Measurements from ENCODE around the gene MNX1. TPM values are rescaled to one million over a fixed set of nuclear protein-coding genes. Genes with fewer than 3 reads are reported as not detected.

The MNX1 gene
- total RNA-seq, 4 donors from 2014 or later: not detected

GRCh38 chr7:157013101-157013500 lies 2.6 kb upstream of the MNX1 start:
- Histone ChIP-seq H3K27me3 (peaks cover 0 to 98% (median 70%) of the 10 kb centered on the region in 4 donors), H3K4me3 (no peak overlapping the region), H3K4me1 (peaks cover 7 to 40% (median 29%) of the 10 kb centered on the region in 4 donors), H3K9me3 (no peaks in the 10 kb centered on the region), H3K36me3 (no peaks in the 10 kb centered on the region), H3K27ac (replicated peaks in 1 of 4) (no peak overlapping the region)
- intact Hi-C loops (cut with DNase I): no loop called here
- DNase-seq (ENCODE audit: extremely low spot score): no peak
- no peak for TF ChIP-seq EP300 (IDR thresholded peaks at IDR 0.05)
- TF ChIP-seq POLR2AphosphoS5 (IDR thresholded peaks at IDR 0.05): no peak

GRCh38 chr7:157012113-157012547 lies 1.7 kb upstream of the MNX1 start:
- Histone ChIP-seq H3K9me3 (no peaks in the 10 kb centered on the region), H3K4me3 (no peak overlapping the region), H3K27ac (replicated peaks in 1 of 4) (no peak overlapping the region), H3K4me1 (peaks cover 6 to 32% (median 27%) of the 10 kb centered on the region in 4 donors), H3K27me3 (peaks cover 0 to 98% (median 66%) of the 10 kb centered on the region in 4 donors), H3K36me3 (no peaks in the 10 kb centered on the region)
- DNase-seq (ENCODE audit: extremely low spot score): no peak
- 11% methylated on average over 10 of the region's 10 CpGs for WGBS
- TF ChIP-seq EP300 (IDR thresholded peaks at IDR 0.05): no peak
- TF ChIP-seq POLR2A (IDR thresholded peaks at IDR 0.05; ENCODE audit: low read depth): no peak
- TF ChIP-seq CTCF (IDR thresholded peaks at IDR 0.05): no peak
- no peak for TF ChIP-seq POLR2AphosphoS5 (IDR thresholded peaks at IDR 0.05)
- intact Hi-C loops (cut with DNase I): no loop called here

DNA sequence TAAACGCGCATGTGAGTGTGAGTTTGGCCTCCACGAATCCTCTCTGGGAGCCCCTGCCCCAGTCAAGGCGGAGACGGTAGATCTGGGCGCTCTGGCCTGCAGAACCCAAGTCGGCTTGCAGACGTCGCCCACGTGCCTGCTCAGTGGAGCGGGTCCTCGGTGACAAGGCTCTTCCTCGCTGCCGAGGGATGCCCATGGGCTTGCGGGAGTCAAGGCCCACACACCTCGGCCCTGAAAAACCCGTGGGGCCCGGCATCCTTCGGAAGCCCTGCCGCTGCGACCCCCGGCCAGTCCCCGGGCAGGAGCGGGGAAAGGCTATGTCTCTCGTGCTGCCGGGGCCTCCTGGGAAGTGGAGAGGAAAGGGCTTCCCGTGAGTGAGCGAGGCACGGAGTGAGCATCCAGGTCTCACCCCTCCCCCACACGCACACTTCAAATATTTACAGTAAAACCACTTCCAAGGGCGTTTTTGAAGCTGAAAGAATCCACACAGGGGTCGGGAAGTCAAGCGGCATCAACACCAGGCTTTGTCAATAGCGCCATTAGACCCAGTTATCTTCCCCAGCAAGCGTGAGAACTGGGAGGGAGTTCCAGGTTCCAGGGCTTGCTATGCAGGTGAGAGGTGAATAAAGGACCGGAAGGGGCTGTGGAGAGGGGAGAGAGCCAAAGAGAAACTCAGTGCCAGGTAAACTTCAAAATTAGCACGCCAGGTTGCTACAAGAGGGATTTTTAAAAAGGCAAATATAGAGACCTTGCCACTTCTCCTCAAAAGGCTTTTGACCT lies 1.1 kb upstream of the MNX1 start:
- DNase-seq (ENCODE audit: extremely low spot score): no peak
- Histone ChIP-seq H3K27ac (replicated peaks in 1 of 4) (no peak overlapping the region), H3K4me1 (peaks cover 6 to 33% (median 27%) of the 10 kb centered on the region in 4 donors), H3K36me3 (no peaks in the 10 kb centered on the region), H3K9me3 (no peaks in the 10 kb centered on the region), H3K4me3 (peak overlapping the region; percentile 54 to 63 (median 56)), H3K27me3 (peaks cover 0 to 98% (median 67%) of the 10 kb centered on the region in 4 donors)
- 1% methylated on average over 25 of the region's 37 CpGs for WGBS
- TF ChIP-seq CTCF (IDR thresholded peaks at IDR 0.05) (no peak), POLR2AphosphoS5 (IDR thresholded peaks at IDR 0.05) (no peak), EP300 (IDR thresholded peaks at IDR 0.05) (no peak), POLR2A (IDR thresholded peaks at IDR 0.05; ENCODE audit: low read depth) (no peak)
- intact Hi-C loops (cut with DNase I): no loop called here

DNA sequence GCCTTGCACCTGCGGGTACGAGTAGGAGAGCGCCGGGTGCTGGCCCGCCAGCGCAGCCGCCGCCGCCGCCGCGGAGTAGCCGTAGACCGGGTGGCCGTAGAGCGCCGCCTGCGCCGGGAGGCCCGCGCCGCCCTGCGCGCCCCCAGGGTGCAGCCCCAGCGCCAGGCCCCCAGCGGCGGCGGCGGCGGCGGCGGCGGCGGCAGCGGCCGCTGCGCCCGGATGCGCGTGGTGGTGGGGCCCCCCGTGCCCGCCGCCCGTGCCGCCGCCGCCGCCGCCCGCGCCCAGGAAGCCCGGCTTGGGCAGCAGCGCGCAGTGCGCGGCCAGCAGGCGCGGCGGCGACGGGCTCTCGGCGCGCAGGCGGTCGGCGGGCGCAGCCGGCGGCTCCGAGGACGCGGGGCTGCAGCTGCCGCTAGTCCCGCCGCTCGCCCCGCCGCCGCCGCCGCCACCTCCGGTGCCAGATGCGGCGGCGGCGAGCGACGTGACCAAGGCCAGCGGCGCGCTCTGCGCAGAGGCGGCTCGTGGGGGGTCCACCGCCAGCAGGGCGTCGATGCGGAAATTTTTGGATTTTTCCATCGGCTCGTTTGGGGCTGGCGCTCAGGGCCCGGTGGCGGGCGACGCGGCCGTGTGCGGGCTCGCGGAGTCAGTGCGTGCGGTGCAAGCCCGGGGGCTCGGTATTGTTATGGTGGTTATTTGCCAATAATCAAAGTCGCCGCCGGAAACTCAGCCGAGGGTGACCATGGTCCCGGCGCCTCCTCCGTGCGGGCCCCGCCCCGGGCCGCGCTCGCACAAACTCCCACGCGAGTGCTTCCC lies 480 bp downstream of the MNX1 start:
- TF ChIP-seq EP300 (IDR thresholded peaks at IDR 0.05): no peak
- TF ChIP-seq POLR2AphosphoS5 (IDR thresholded peaks at IDR 0.05): no peak
- TF ChIP-seq CTCF (IDR thresholded peaks at IDR 0.05): no peak
- no peak for TF ChIP-seq POLR2A (IDR thresholded peaks at IDR 0.05; ENCODE audit: low read depth)
- no peak overlapping the region for H3K27ac ChIP-seq (replicated peaks in 1 of 4)
- DNase-seq (ENCODE audit: extremely low spot score): no peak
- peaks cover 12 to 48% (median 39%) of the 10 kb centered on the region in 4 donors for H3K4me1 ChIP-seq
- no peaks in the 10 kb centered on the region for H3K36me3 ChIP-seq
- H3K4me3 ChIP-seq: peak overlapping the region; percentile 54 to 63 (median 56)
- intact Hi-C loops (cut with DNase I): no loop called here
- no peaks in the 10 kb centered on the region for H3K9me3 ChIP-seq
- H3K27me3 ChIP-seq: peaks cover 0 to 98% (median 68%) of the 10 kb centered on the region in 4 donors
- WGBS: 0% methylated on average over 1 of the region's 130 CpGs
